GM21526 (cell line): ENCODE data around the gene TNPO2.
A peak's percentile ranks its signal among the peaks of the same experiment; 100 is the strongest.
"Not testable (repeated sequence)": the region's sequence is repeated elsewhere in the genome, so short reads cannot be mapped to it uniquely, and the experiment has no call there.

Source experiments
- ATAC-seq: cut with Tn5 transposase; IDR thresholded peaks from one replicate; pipeline ENCODE4 v1.9.1; 2021; ENCODE audit warnings: moderate library complexity; ENCODE audit not compliant: unreplicated experiment, low FRiP score

Gene TNPO2

GRCh38 chr19:12678039-12678438 lies 45.7 kb downstream of the TNPO2 start:
- not testable (repeated sequence) for ATAC-seq

- ATAC-seq = no peak
These were observed 46.8 kb downstream of the TNPO2 start for GRCh38 chr19:12676928-12677327.

- ATAC-seq = no peak
These were observed 47.3 kb downstream of the TNPO2 start for GRCh38 chr19:12676384-12676792.

- ATAC-seq = no peak
These were observed 47.8 kb downstream of the TNPO2 start for GRCh38 chr19:12675940-12676339.

- no peak for ATAC-seq
These were observed 48.3 kb downstream of the TNPO2 start for GRCh38 chr19:12675399-12675798.

GRCh38 chr19:12672744-12673143 lies 51.0 kb downstream of the TNPO2 start:
- ATAC-seq = no peak

- ATAC-seq = no peak
These were observed 53.4 kb downstream of the TNPO2 start for GRCh38 chr19:12670159-12670928.

GRCh38 chr19:12669270-12670158 lies 54.2 kb downstream of the TNPO2 start:
- ATAC-seq = no peak

GRCh38 chr19:12668932-12669269 lies 54.8 kb downstream of the TNPO2 start:
- no peak for ATAC-seq

- no peak for ATAC-seq
These were observed 55.4 kb downstream of the TNPO2 start for GRCh38 chr19:12668346-12668745.

GRCh38 chr19:12667731-12668302 lies 55.9 kb downstream of the TNPO2 start:
- ATAC-seq = no peak

GRCh38 chr19:12666265-12667048 lies 57.3 kb downstream of the TNPO2 start, which contains the start of the genes MAN2B1 and WDR83:
MAN2B1 (minus strand) TSS chr19:12666742; CDS start chr19:12666701, 41 bp downstream.
WDR83 (plus strand) TSS chr19:12666807; CDS start chr19:12669791, 2,984 bp downstream.
- peak; percentile 32 for ATAC-seq

- no peak for ATAC-seq
These were observed 58.0 kb downstream of the TNPO2 start for GRCh38 chr19:12665671-12666264.

GRCh38 chr19:12665281-12665573 lies 58.5 kb downstream of the TNPO2 start:
- ATAC-seq = no peak

- no peak for ATAC-seq
These were observed 59.1 kb downstream of the TNPO2 start for GRCh38 chr19:12664406-12665280.

GRCh38 chr19:12660980-12661379 lies 62.8 kb downstream of the TNPO2 start:
- ATAC-seq = no peak

GRCh38 chr19:12657966-12658365 lies 65.8 kb downstream of the TNPO2 start:
- ATAC-seq = no peak

GRCh38 chr19:12656899-12657571 lies 66.7 kb downstream of the TNPO2 start:
- ATAC-seq = no peak

- no peak for ATAC-seq
These were observed 68.2 kb downstream of the TNPO2 start for GRCh38 chr19:12655546-12655945.
